Inferior parietal cortex (tissue), 1 donor: ENCODE data around the gene TP73.

Experiments used
- DNase-seq: peaks from one replicate; pipeline ENCODE4 v3.0.0-alpha.2; 2016; ENCODE audit errors: extremely low spot score

The TP73 gene

GRCh38 chr1:3689138-3689750, 36.9 kb downstream of the TP73 start:
- DNase-seq, result no peak

GRCh38 chr1:3690282-3691065, 38.2 kb downstream of the TP73 start:
- no peak for DNase-seq

- no peak for DNase-seq
Observed at GRCh38 chr1:3691421-3692204, 39.3 kb downstream of the TP73 start.

- no peak for DNase-seq
Observed at GRCh38 chr1:3692598-3692997, 40.3 kb downstream of the TP73 start.

- no peak for DNase-seq
Observed at GRCh38 chr1:3693321-3693720, 41.0 kb downstream of the TP73 start.

GRCh38 chr1:3695326-3696217, 43.3 kb downstream of the TP73 start:
- DNase-seq, result peak; percentile 53

- no peak for DNase-seq
Observed at GRCh38 chr1:3696689-3697088, 44.4 kb downstream of the TP73 start.

GRCh38 chr1:3697104-3697503, 44.8 kb downstream of the TP73 start:
- DNase-seq, result no peak

- DNase-seq, result no peak
Observed at GRCh38 chr1:3697810-3698209, 45.5 kb downstream of the TP73 start.

GRCh38 chr1:3698660-3699408, 46.5 kb downstream of the TP73 start:
- DNase-seq, result no peak

GRCh38 chr1:3699596-3699995, 47.3 kb downstream of the TP73 start:
- no peak for DNase-seq

- DNase-seq, result no peak
Observed at GRCh38 chr1:3700631-3701030, 48.3 kb downstream of the TP73 start.

GRCh38 chr1:3702528-3702927, 50.2 kb downstream of the TP73 start:
- DNase-seq, result no peak

GRCh38 chr1:3702990-3703728, 50.8 kb downstream of the TP73 start:
- no peak for DNase-seq

- DNase-seq, result no peak
Observed at GRCh38 chr1:3703786-3704371, 51.6 kb downstream of the TP73 start.

GRCh38 chr1:3705341-3705950, 53.1 kb downstream of the TP73 start:
- no peak for DNase-seq

GRCh38 chr1:3706651-3707297, 54.5 kb downstream of the TP73 start:
- no peak for DNase-seq

GRCh38 chr1:3707298-3707938, 55.1 kb downstream of the TP73 start:
- no peak for DNase-seq
